GM12878 (cell line): Measurements from ENCODE around the gene STYXL1. TPM values are rescaled to one million over a fixed set of nuclear protein-coding genes. Genes with fewer than 3 reads are reported as not detected.

Experiments
- BMI1 ChIP-seq: fragments of 450-650 bp; IDR thresholded peaks from 2 replicates; pipeline ENCODE4 v1.6.1; 2016; ENCODE audit warnings: mild to moderate bottlenecking, moderate library complexity, borderline replicate concordance
- CHD2 ChIP-seq: IDR thresholded peaks from 2 replicates; pipeline ENCODE4 v1.6.1; 2011; ENCODE audit warnings: low read depth, low read length, improper control_type of control experiment, borderline replicate concordance
- DPF2 ChIP-seq: fragments of 450-650 bp; IDR thresholded peaks from 2 replicates; pipeline ENCODE4 v1.6.1; 2017; ENCODE audit warnings: mild to moderate bottlenecking
- EZH2 ChIP-seq: IDR thresholded peaks from 2 replicates; pipeline ENCODE4 v1.6.1; 2012; ENCODE audit warnings: low read depth, mild to moderate bottlenecking, control low read depth, inconsistent platforms, low read length, borderline replicate concordance; ENCODE audit not compliant: control insufficient read depth
- HDAC6 ChIP-seq: fragments of 200-600 bp; sonication (generic); IDR thresholded peaks from one replicate; pipeline ENCODE4 v1.8.0; 2017; ENCODE audit warnings: antibody characterized with exemption; ENCODE audit not compliant: unreplicated experiment
- MYC ChIP-seq: IDR thresholded peaks from 2 replicates; pipeline ENCODE4 v1.6.1; 2011; ENCODE audit warnings: mild to moderate bottlenecking, low read length, moderate library complexity, inconsistent platforms; ENCODE audit not compliant: insufficient read depth, insufficient replicate concordance, insufficient read length, severe bottlenecking
- NFIC ChIP-seq: IDR thresholded peaks from 2 replicates; pipeline ENCODE4 v1.6.1; 2012; ENCODE audit warnings: low read depth, mild to moderate bottlenecking, inconsistent platforms, low read length, moderate library complexity
- RAD51 ChIP-seq: fragments of 450-650 bp; IDR thresholded peaks from 2 replicates; pipeline ENCODE4 v1.6.1; 2016; ENCODE audit warnings: moderate library complexity, mild to moderate bottlenecking, inconsistent platforms
- SRF ChIP-seq, 2 experiments: IDR thresholded peaks; 2 replicates each; pipeline ENCODE4 v1.6.1; 2011; ENCODE audit warnings: low read depth in 2 of 2, low read length in 2 of 2, mild to moderate bottlenecking in 1 of 2, moderate library complexity in 1 of 2
- TARDBP ChIP-seq: IDR thresholded peaks from 2 replicates; pipeline ENCODE4 v1.6.1; 2016; ENCODE audit warnings: borderline replicate concordance
- YBX1 ChIP-seq: fragments of 450-650 bp; IDR thresholded peaks from 2 replicates; pipeline ENCODE4 v1.6.1; 2016; ENCODE audit warnings: antibody characterized with exemption
- ZNF622 ChIP-seq: fragments of 450-650 bp; IDR thresholded peaks from 2 replicates; pipeline ENCODE4 v1.6.1; 2017; ENCODE audit warnings: mild to moderate bottlenecking, inconsistent platforms
- polyA plus RNA-seq, 11 experiments: library from polyadenylated mRNA; depleted of rRNA in 4 of 11; unstranded in 6 of 11; stranded (reverse) in 5 of 11; fragments of >200 nt; fragmentation: Nextera tagmentation in 4 of 11; fragmentation: Illumina TruSeq in 1 of 11; extraction: Ambion mirVana in 4 of 11; extraction: Trizol in 1 of 11; gene quantifications; 1 replicate in 1 of 11; 2 replicates in 10 of 11; pipeline versions ENCODE4 v1.2.1 to v1.2.3, GENCODE V29; 2011 to 2016; ENCODE audit warnings: inconsistent platforms in 2 of 11, missing spikeins in 2 of 11, low read depth in 1 of 11
- total RNA-seq, 4 experiments: library from RNA; depleted of rRNA in 3 of 4; stranded (reverse); fragments of >200 nt in 3 of 4; fragmentation: Illumina TruSeq in 1 of 4; extraction: Trizol in 1 of 4; gene quantifications; 2 replicates each; pipeline versions ENCODE4 v1.2.1 to v1.2.3, GENCODE V29; 2013 to 2021
- TF ChIP-seq, protein P1 (sequence below): IDR thresholded peaks from 2 replicates; pipeline ENCODE4 v1.6.1; 2012; ENCODE audit warnings: improper control_type of control experiment, low read depth, low read length; ENCODE audit not compliant: insufficient replicate concordance

The STYXL1 gene
- total and polyA plus RNA-seq, 10 of the 15 experiments (the other 5 are each of a cell fraction or from before 2014, with no cell fraction given) = 18.4 to 65.9 (median 40.7) TPM

DNA sequence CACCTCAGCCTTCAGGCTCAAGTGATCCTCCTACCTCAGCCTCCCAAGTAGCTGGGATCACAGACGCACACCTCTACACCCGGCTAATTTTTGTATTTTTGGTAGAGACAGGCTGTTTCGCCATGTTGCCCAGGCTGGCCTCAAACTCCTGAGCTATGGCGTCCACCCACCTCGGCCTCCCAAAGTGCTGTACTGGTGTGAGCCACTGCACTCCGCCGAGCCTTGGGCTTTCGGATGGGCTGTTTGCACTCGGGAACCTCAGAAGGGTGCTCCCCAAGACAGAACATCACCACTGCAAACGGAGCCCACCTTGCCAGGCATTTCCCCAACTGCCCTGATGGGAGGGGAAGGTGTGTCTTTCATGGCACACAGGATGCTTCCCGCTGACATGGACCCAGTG, 80.7 kb downstream of the STYXL1 start (continued):
- TF ChIP-seq, protein P1, sequence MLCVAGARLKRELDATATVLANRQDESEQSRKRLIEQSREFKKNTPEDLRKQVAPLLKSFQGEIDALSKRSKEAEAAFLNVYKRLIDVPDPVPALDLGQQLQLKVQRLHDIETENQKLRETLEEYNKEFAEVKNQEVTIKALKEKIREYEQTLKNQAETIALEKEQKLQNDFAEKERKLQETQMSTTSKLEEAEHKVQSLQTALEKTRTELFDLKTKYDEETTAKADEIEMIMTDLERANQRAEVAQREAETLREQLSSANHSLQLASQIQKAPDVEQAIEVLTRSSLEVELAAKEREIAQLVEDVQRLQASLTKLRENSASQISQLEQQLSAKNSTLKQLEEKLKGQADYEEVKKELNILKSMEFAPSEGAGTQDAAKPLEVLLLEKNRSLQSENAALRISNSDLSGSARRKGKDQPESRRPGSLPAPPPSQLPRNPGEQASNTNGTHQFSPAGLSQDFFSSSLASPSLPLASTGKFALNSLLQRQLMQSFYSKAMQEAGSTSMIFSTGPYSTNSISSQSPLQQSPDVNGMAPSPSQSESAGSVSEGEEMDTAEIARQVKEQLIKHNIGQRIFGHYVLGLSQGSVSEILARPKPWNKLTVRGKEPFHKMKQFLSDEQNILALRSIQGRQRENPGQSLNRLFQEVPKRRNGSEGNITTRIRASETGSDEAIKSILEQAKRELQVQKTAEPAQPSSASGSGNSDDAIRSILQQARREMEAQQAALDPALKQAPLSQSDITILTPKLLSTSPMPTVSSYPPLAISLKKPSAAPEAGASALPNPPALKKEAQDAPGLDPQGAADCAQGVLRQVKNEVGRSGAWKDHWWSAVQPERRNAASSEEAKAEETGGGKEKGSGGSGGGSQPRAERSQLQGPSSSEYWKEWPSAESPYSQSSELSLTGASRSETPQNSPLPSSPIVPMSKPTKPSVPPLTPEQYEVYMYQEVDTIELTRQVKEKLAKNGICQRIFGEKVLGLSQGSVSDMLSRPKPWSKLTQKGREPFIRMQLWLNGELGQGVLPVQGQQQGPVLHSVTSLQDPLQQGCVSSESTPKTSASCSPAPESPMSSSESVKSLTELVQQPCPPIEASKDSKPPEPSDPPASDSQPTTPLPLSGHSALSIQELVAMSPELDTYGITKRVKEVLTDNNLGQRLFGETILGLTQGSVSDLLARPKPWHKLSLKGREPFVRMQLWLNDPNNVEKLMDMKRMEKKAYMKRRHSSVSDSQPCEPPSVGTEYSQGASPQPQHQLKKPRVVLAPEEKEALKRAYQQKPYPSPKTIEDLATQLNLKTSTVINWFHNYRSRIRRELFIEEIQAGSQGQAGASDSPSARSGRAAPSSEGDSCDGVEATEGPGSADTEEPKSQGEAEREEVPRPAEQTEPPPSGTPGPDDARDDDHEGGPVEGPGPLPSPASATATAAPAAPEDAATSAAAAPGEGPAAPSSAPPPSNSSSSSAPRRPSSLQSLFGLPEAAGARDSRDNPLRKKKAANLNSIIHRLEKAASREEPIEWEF = no peak
- TF ChIP-seq DPF2 = no peak
- TF ChIP-seq MYC = no peak
- no peak for TF ChIP-seq ZNF622
- no peak for TF ChIP-seq BMI1
- TF ChIP-seq TARDBP = no peak
- no peak for TF ChIP-seq RAD51
- TF ChIP-seq SRF (IDR thresholded peaks at IDR 0.05; ENCODE audit: low read depth in 2 of 2, low read length in 2 of 2) = no peak
- no peak for TF ChIP-seq HDAC6
- no peak for TF ChIP-seq YBX1
- no peak for TF ChIP-seq NFIC
- TF ChIP-seq EZH2 = no peak
- no peak for TF ChIP-seq CHD2
- TF ChIP-seq, all 136 proteins: peak for 0
